Caco-2 (cell line): ENCODE measurements around the gene ZIC1. TPM values are rescaled to one million over a fixed set of nuclear protein-coding genes. Genes with fewer than 3 reads are reported as not detected.

Experiments
- BruUV-seq: library from RNA; stranded (reverse); fragments of 400-500 nt; replicated peaks from 2 replicates; lab custom pipeline; 2021; lab: Mats Ljungman, UMichigan
- CTCF ChIA-PET: fragments of 300-600 bp; sonication (Branson Sonifier 250); formaldehyde crosslinking; loops from one replicate; lab custom pipeline; 2022; ENCODE audit warnings: antibody characterized with exemption; lab: Charles Lee
- POLR2A ChIA-PET: fragments of 300-600 bp; sonication (Branson Sonifier 250); formaldehyde crosslinking; loops from one replicate; lab custom pipeline; 2022; ENCODE audit warnings: antibody characterized with exemption; lab: Charles Lee
- DNase-seq, 2 experiments: peaks; one replicate each; pipeline versions ENCODE4 v3.0.0 to v3.0.0-alpha.2; 2020 to 2022
- H3K27me3 ChIP-seq: replicated peaks from 2 replicates; pipeline ENCODE4 v1.6.0; 2011; ENCODE audit warnings: low read length; ENCODE audit not compliant: control insufficient read depth, insufficient read depth
- H3K36me3 ChIP-seq: 2 replicates; pipeline ENCODE4 v1.5.1; 2011; ENCODE audit warnings: low read length; ENCODE audit not compliant: control insufficient read depth, insufficient read depth
- H3K4me1 ChIP-seq: fragments of 250-450 bp; sonication (Bioruptor Pico); 2 replicates; pipeline ENCODE4 v1.5.1; 2020; ENCODE audit warnings: mild to moderate bottlenecking
- H3K4me3 ChIP-seq: 2 replicates; pipeline ENCODE4 v1.5.1; 2011; ENCODE audit warnings: low read depth, mild to moderate bottlenecking, control low read depth, low read length
- H3K9me3 ChIP-seq: fragments of 250-450 bp; sonication (Bioruptor Pico); 2 replicates; pipeline ENCODE4 v1.5.1; 2020; ENCODE audit warnings: mild to moderate bottlenecking, moderate library complexity
- H3K27ac Mint-ChIP-seq: one replicate; pipeline ENCODE4 v1.8.0; 2022; ENCODE audit warnings: mixed read lengths; ENCODE audit not compliant: unreplicated experiment
- H3K27me3 Mint-ChIP-seq: one replicate; pipeline ENCODE4 v1.8.0; 2022; ENCODE audit warnings: mixed read lengths; ENCODE audit not compliant: insufficient read depth, unreplicated experiment
- H3K36me3 Mint-ChIP-seq: one replicate; pipeline ENCODE4 v1.8.0; 2022; ENCODE audit warnings: mild to moderate bottlenecking, mixed read lengths; ENCODE audit not compliant: insufficient read depth, unreplicated experiment
- H3K4me1 Mint-ChIP-seq: one replicate; pipeline ENCODE4 v1.8.0; 2022; ENCODE audit warnings: low read depth, mixed read lengths; ENCODE audit not compliant: unreplicated experiment
- H3K4me3 Mint-ChIP-seq: one replicate; pipeline ENCODE4 v1.8.0; 2022; ENCODE audit warnings: mild to moderate bottlenecking, moderate library complexity, mixed read lengths; ENCODE audit not compliant: unreplicated experiment
- H3K9me3 Mint-ChIP-seq: one replicate; pipeline ENCODE4 v1.8.0; 2022; ENCODE audit warnings: mixed read lengths; ENCODE audit not compliant: unreplicated experiment
- intact Hi-C: fragments of 100-400 bp; cut with micrococcal nuclease; formaldehyde crosslinking; loops from one replicate; pipeline ENCODE4 v1.10.0; 2022; ENCODE audit not compliant: unreplicated experiment
- total RNA-seq: library from RNA; stranded (reverse); gene quantifications from 2 replicates; pipeline ENCODE4 v1.2.3, GENCODE V29; 2022
- TF ChIP-seq, protein P1 (sequence below), 2 experiments: fragments of 200-600 bp in 1 of 2; IDR thresholded peaks; 1 replicate in 1 of 2; 2 replicates in 1 of 2; pipeline versions ENCODE4 v1.5.1 to v1.8.0; 2011 to 2022; ENCODE audit warnings: antibody characterized with exemption in 1 of 2, control low read depth in 1 of 2, inconsistent platforms in 1 of 2, low read depth in 1 of 2, low read length in 1 of 2, mild to moderate bottlenecking in 1 of 2, moderate library complexity in 1 of 2; ENCODE audit not compliant: insufficient read depth in 1 of 2, severe bottlenecking in 1 of 2, unreplicated experiment in 1 of 2

Gene ZIC1
- total RNA-seq, 1 experiment from 2014 or later, result not detected

DNA sequence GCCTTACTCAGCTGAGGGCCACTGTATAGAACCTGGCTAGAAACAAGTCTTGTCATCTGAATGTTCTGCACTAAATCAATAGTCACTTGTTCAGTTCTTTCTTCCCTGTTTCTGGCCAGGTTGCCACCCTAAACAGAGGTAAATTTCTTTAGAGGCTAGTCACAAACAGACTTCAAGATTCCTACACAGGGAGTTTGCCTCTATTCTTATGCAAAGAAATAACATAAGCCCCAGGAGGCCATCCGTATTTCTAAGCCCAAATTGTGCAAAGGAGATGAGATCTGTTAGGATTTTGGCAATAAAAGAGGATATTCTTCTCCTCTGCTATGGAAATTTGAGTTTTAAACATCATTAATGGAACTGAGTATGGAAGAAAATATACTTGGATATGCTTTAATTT, 7.7 kb upstream of the ZIC1 start:
- Histone ChIP-seq H3K36me3 (no peaks in the 10 kb centered on the region), H3K27me3 (no peaks in the 10 kb centered on the region), H3K9me3 (no peaks in the 10 kb centered on the region), H3K4me3 (no peak overlapping the region), H3K4me1 (no peaks in the 10 kb centered on the region)
- Mint-ChIP-seq H3K4me3 (no peak overlapping the region), H3K27me3 (no peaks in the 10 kb centered on the region), H3K4me1 (no peaks in the 10 kb centered on the region), H3K27ac (no peak overlapping the region), H3K9me3 (no peaks in the 10 kb centered on the region), H3K36me3 (no peaks in the 10 kb centered on the region)
- BruUV-seq, result no TSS peak
- DNase-seq, result no peak
- TF ChIP-seq, protein P1, sequence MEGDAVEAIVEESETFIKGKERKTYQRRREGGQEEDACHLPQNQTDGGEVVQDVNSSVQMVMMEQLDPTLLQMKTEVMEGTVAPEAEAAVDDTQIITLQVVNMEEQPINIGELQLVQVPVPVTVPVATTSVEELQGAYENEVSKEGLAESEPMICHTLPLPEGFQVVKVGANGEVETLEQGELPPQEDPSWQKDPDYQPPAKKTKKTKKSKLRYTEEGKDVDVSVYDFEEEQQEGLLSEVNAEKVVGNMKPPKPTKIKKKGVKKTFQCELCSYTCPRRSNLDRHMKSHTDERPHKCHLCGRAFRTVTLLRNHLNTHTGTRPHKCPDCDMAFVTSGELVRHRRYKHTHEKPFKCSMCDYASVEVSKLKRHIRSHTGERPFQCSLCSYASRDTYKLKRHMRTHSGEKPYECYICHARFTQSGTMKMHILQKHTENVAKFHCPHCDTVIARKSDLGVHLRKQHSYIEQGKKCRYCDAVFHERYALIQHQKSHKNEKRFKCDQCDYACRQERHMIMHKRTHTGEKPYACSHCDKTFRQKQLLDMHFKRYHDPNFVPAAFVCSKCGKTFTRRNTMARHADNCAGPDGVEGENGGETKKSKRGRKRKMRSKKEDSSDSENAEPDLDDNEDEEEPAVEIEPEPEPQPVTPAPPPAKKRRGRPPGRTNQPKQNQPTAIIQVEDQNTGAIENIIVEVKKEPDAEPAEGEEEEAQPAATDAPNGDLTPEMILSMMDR (IDR thresholded peaks at IDR 0.05; ENCODE audit: insufficient read depth in 1 of 2, low read depth in 1 of 2, low read length in 1 of 2, severe bottlenecking in 1 of 2, unreplicated experiment in 1 of 2), result no peak
- ChIA-PET CTCF (no interaction called here), POLR2A (no interaction called here)
- intact Hi-C loops, result no loop called here

DNA sequence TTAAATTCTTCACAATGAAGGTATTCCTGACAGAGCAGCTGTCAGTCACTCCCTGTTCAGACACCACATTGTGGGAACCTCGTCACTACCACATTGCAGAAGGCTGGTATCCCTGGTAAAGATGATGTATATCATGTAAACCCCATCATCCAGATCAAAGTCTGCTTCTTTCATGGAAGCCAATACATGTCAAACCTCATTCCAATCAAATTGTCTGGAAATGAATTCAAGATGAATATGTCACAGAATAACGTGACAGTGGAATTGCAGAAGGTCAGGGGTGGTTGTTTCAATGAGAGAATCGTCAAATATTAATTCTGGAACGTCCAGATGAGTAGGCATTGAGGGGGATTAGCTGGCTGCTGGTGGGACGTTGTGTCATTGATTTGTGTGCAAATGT, 7.0 kb upstream of the ZIC1 start:
- DNase-seq, result no peak
- Histone ChIP-seq H3K27me3 (no peaks in the 10 kb centered on the region), H3K4me1 (no peaks in the 10 kb centered on the region), H3K36me3 (no peaks in the 10 kb centered on the region), H3K9me3 (no peaks in the 10 kb centered on the region), H3K4me3 (no peak overlapping the region)
- no peak overlapping the region for H3K27ac Mint-ChIP-seq
- CTCF ChIA-PET, result no interaction called here
- TF ChIP-seq, protein P1 (IDR thresholded peaks at IDR 0.05; ENCODE audit: insufficient read depth in 1 of 2, low read depth in 1 of 2, low read length in 1 of 2, severe bottlenecking in 1 of 2, unreplicated experiment in 1 of 2), result no peak
- no peaks in the 10 kb centered on the region for H3K4me1 Mint-ChIP-seq
- no peak overlapping the region for H3K4me3 Mint-ChIP-seq
- no TSS peak for BruUV-seq
- intact Hi-C loops, result no loop called here
- no peaks in the 10 kb centered on the region for H3K36me3 Mint-ChIP-seq
- no peaks in the 10 kb centered on the region for H3K9me3 Mint-ChIP-seq
- H3K27me3 Mint-ChIP-seq, result no peaks in the 10 kb centered on the region
- POLR2A ChIA-PET, result no interaction called here

DNA sequence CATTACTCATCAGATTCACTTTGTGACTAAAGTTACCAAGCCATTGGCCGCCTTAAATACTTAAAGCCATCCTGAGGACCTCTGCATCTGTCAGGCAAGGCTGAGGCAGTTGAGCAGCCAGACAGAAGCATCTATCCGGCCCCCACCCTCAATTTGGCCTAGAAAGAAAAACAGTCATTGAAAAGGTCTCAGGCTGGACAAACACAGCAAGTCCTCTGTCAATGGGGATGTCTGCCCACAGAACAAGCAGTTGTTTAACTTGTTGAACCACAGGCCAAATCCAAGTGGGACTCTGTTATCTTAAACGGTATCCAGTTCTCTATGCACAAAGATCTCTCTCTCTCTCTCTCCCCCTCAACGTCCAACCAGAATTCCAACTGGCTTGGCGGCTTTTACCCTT, 5.7 kb upstream of the ZIC1 start:
- peaks cover 5% of the 10 kb centered on the region for H3K27me3 Mint-ChIP-seq
- H3K4me1 ChIP-seq, result no peaks in the 10 kb centered on the region
- CTCF ChIA-PET, result no interaction called here
- H3K4me1 Mint-ChIP-seq, result peaks cover 7% of the 10 kb centered on the region
- H3K4me3 Mint-ChIP-seq, result no peak overlapping the region
- TF ChIP-seq, protein P1 (IDR thresholded peaks at IDR 0.05; ENCODE audit: insufficient read depth in 1 of 2, low read depth in 1 of 2, low read length in 1 of 2, severe bottlenecking in 1 of 2, unreplicated experiment in 1 of 2), result no peak
- peaks cover 2% of the 10 kb centered on the region for H3K9me3 Mint-ChIP-seq
- H3K4me3 ChIP-seq, result no peak overlapping the region
- H3K27me3 ChIP-seq, result no peaks in the 10 kb centered on the region
- POLR2A ChIA-PET, result no interaction called here
- no peaks in the 10 kb centered on the region for H3K36me3 ChIP-seq
- no peak for DNase-seq
- no TSS peak for BruUV-seq
- intact Hi-C loops, result no loop called here
- H3K9me3 ChIP-seq, result no peaks in the 10 kb centered on the region
- H3K36me3 Mint-ChIP-seq, result peaks cover under 1% of the 10 kb centered on the region
- no peak overlapping the region for H3K27ac Mint-ChIP-seq
